ENCODE data around the gene GRIK2. TPM values are rescaled to one million over a fixed set of nuclear protein-coding genes. Genes with fewer than 3 reads are reported as not detected.

GRIK2 gene
- total and polyA plus RNA-seq, 2 of the 4 experiments (the other 2 are of a cell fraction): 8.2 to 15.2 TPM

DNA sequence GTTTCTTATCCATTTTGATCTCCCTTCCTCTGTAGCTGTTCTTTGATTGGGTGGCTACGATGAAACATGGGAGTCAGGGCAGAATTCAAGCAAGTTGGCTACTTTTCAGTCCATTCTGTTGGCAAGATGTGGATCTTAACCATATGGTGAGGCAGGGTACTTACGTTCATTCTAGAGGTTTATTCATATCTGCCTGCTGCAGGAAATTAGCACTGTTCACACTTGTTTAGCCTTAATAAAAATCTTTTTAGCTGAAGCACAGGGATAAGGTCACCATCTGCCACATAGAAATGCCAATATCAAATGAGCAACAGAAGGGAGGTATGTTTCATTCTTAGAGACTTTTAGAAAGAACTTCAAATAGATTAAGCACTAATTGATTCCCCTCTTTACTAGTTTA is 83.9 kb downstream of the GRIK2 start:
- H3K27me3 ChIP-seq (ENCODE audit: control insufficient read depth, insufficient read depth, low read length): no peaks in the 10 kb centered on the region
- TF ChIP-seq RCOR1 (IDR thresholded peaks at IDR 0.05; ENCODE audit: insufficient replicate concordance, low read length): no peak
- no peak for TF ChIP-seq RFX5 (IDR thresholded peaks at IDR 0.05; ENCODE audit: low read depth, low read length)
- TF ChIP-seq MXI1 (IDR thresholded peaks at IDR 0.05; ENCODE audit: borderline replicate concordance, low read depth, low read length): no peak
- TF ChIP-seq CEBPB (IDR thresholded peaks at IDR 0.05; ENCODE audit: low read depth, low read length): no peak
- TF ChIP-seq, protein P1, sequence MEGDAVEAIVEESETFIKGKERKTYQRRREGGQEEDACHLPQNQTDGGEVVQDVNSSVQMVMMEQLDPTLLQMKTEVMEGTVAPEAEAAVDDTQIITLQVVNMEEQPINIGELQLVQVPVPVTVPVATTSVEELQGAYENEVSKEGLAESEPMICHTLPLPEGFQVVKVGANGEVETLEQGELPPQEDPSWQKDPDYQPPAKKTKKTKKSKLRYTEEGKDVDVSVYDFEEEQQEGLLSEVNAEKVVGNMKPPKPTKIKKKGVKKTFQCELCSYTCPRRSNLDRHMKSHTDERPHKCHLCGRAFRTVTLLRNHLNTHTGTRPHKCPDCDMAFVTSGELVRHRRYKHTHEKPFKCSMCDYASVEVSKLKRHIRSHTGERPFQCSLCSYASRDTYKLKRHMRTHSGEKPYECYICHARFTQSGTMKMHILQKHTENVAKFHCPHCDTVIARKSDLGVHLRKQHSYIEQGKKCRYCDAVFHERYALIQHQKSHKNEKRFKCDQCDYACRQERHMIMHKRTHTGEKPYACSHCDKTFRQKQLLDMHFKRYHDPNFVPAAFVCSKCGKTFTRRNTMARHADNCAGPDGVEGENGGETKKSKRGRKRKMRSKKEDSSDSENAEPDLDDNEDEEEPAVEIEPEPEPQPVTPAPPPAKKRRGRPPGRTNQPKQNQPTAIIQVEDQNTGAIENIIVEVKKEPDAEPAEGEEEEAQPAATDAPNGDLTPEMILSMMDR (conservative IDR thresholded peaks at IDR 0.05; ENCODE audit: low read depth, low read length): no peak
- no peak for TF ChIP-seq POLR2A (IDR thresholded peaks at IDR 0.05; ENCODE audit: low read depth, low read length)
- TF ChIP-seq RAD21 (IDR thresholded peaks at IDR 0.05; ENCODE audit: low read length): no peak
- no peak for TF ChIP-seq MAFK (IDR thresholded peaks at IDR 0.05; ENCODE audit: low read depth, low read length)
- no peak for TF ChIP-seq NFE2L2 (IDR thresholded peaks at IDR 0.05; ENCODE audit: low read depth, low read length)
- TF ChIP-seq, protein P2, sequence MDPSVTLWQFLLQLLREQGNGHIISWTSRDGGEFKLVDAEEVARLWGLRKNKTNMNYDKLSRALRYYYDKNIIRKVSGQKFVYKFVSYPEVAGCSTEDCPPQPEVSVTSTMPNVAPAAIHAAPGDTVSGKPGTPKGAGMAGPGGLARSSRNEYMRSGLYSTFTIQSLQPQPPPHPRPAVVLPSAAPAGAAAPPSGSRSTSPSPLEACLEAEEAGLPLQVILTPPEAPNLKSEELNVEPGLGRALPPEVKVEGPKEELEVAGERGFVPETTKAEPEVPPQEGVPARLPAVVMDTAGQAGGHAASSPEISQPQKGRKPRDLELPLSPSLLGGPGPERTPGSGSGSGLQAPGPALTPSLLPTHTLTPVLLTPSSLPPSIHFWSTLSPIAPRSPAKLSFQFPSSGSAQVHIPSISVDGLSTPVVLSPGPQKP (IDR thresholded peaks at IDR 0.05; ENCODE audit: borderline replicate concordance, low read depth, low read length): no peak
- TF ChIP-seq SMC3 (IDR thresholded peaks at IDR 0.05; ENCODE audit: low read depth, low read length): no peak
- TF ChIP-seq FOS (IDR thresholded peaks at IDR 0.05; ENCODE audit: low read depth, low read length): no peak
- no peak for TF ChIP-seq MAZ (IDR thresholded peaks at IDR 0.05; ENCODE audit: borderline replicate concordance, low read depth, low read length)
- TF ChIP-seq, protein P3, sequence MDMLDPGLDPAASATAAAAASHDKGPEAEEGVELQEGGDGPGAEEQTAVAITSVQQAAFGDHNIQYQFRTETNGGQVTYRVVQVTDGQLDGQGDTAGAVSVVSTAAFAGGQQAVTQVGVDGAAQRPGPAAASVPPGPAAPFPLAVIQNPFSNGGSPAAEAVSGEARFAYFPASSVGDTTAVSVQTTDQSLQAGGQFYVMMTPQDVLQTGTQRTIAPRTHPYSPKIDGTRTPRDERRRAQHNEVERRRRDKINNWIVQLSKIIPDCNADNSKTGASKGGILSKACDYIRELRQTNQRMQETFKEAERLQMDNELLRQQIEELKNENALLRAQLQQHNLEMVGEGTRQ (IDR thresholded peaks at IDR 0.05; ENCODE audit: low read depth, low read length): no peak
- H3K23ac ChIP-seq (ENCODE audit: low read depth, low read length): no peak overlapping the region
- H4K5ac ChIP-seq (ENCODE audit: low read depth, low read length): no peak overlapping the region; the same call in 1 of the 2 replicates
- H3K4me2 ChIP-seq (ENCODE audit: low read depth, low read length): no peak overlapping the region
- H3K4me1 ChIP-seq (ENCODE audit: control insufficient read depth, insufficient read depth, low read length): no peaks in the 10 kb centered on the region; the same call in 1 of the 2 replicates
- H2BK15ac ChIP-seq (ENCODE audit: low read depth, low read length): no peak overlapping the region
- H3K27ac ChIP-seq (ENCODE audit: insufficient read depth, low read length): no peak overlapping the region
- in situ Hi-C loops (cut with MboI; ENCODE audit: low sequenced_read_pairs): no loop called here
- DNase-seq (no peak), ATAC-seq (ENCODE audit: low read depth) (no peak)
- no peak overlapping the region for H3K56ac ChIP-seq (ENCODE audit: extremely low read depth, insufficient read depth, low read length)
- intact Hi-C loops (cut with micrococcal nuclease): no loop called here
- no peak overlapping the region for H4K8ac ChIP-seq (ENCODE audit: low read depth in 2 of 2, low read length in 2 of 2)
- no peaks in the 10 kb centered on the region for H4K20me1 ChIP-seq (ENCODE audit: insufficient read depth, low read length)
- no peaks in the 10 kb centered on the region for H3K36me3 ChIP-seq (ENCODE audit: control insufficient read depth, insufficient read depth, low read length)
- H3K18ac ChIP-seq (ENCODE audit: low read depth, low read length): no peak overlapping the region
- H3K79me1 ChIP-seq (ENCODE audit: low read depth in 1 of 2, low read length in 2 of 2): peaks cover 0 to 4% of the 10 kb centered on the region in 2 experiments; a peak in 2 of 4 replicates
- no peak overlapping the region for H2BK5ac ChIP-seq (ENCODE audit: low read depth, low read length, poor library complexity, severe bottlenecking)
- H3K9ac ChIP-seq (ENCODE audit: low read depth, low read length): no peak overlapping the region
- H2AFZ ChIP-seq (replicated peaks; ENCODE audit: low read length, poor library complexity): no peak overlapping the region
- ChIA-PET CTCF (no interaction called here), POLR2A (ENCODE audit: unreplicated experiment) (no interaction called here)
- H3K4me3 ChIP-seq (ENCODE audit: insufficient read depth, low read depth, low read length): no peak overlapping the region
- no peak overlapping the region for H2BK20ac ChIP-seq (ENCODE audit: low read depth, low read length)
- no peaks in the 10 kb centered on the region for H3K9me3 ChIP-seq (ENCODE audit: control insufficient read depth, insufficient read depth, low read length)
- no peak overlapping the region for H3K4ac ChIP-seq (ENCODE audit: low read depth, low read length)
- H2BK120ac ChIP-seq (ENCODE audit: low read depth, low read length): no peak overlapping the region
- dilution Hi-C loops (cut with HindIII; ENCODE audit: low sequenced_read_pairs, unreplicated experiment): no loop called here
- no peak overlapping the region for H4K91ac ChIP-seq (ENCODE audit: insufficient read depth, low read depth, low read length)
- no peak overlapping the region for H3K14ac ChIP-seq (replicated peaks; ENCODE audit: low read depth, low read length)
- no TSS peak for BruUV-seq (replicated peaks)
- H2AK5ac ChIP-seq (ENCODE audit: low read depth, low read length): no peak overlapping the region
- H2AK9ac ChIP-seq (replicated peaks; ENCODE audit: low read depth, low read length, poor library complexity): no peak overlapping the region
- WGBS, 2 experiments (ENCODE audit: extremely low coverage in 2 of 2, insufficient read length in 1 of 2): no CpG with 5 or more reads among the region's 2 CpGs
- no peaks in the 10 kb centered on the region; the same call in 1 of the 2 replicates for H3K9me1 ChIP-seq (ENCODE audit: insufficient read depth, low read length)

Measured in IMR-90 (cell line).